OCI-M2 (cell line): ENCODE results near the gene GGA2.

Experiments used
- DNase-seq: peaks from one replicate; lab custom pipeline; 2025; ENCODE audit not compliant: unreplicated experiment; lab: John Stamatoyannopoulos, UW

Gene GGA2

DNA sequence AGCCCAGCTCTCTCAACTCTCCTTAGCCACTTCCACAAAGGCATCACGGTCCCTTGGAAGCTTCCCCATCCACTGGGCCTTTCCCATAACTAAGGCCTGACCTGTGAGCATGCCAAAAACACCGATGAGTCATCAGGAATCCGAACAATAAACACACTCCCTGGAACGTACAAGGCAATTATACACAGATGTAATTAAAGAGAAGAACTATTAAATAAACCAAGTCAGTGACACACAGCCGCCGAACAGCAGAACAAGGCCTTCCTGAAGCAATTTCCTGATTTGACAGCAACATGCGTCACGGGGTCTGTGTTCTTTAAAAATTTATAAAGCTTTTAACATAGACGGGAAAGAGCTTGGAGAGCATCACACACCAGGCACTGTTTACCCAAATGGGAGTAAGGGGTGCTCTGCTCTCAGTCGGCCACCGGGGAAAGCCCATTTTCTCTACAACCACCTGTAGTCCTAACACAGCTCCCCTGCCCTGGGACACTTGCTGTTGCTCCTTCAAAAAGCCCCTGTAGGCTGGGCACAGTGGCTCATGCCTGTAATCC is 86.7 kb downstream of the GGA2 start:
- DNase-seq, result no peak

GRCh38 chr16:23420011-23420410 is 90.3 kb downstream of the GGA2 start:
- DNase-seq, result no peak

- DNase-seq, result no peak
Observed at GRCh38 chr16:23416816-23417215, 93.5 kb downstream of the GGA2 start.

GRCh38 chr16:23414731-23415130 is 95.6 kb downstream of the GGA2 start:
- no peak for DNase-seq
